GM18517 (cell line): ENCODE data around the gene STK32B.
"Not testable (repeated sequence)": the region's sequence is repeated elsewhere in the genome, so short reads cannot be mapped to it uniquely, and the experiment has no call there.

Experiments
- ATAC-seq: cut with Tn5 transposase; IDR thresholded peaks from one replicate; pipeline ENCODE4 v1.9.1; 2021; ENCODE audit warnings: mild to moderate bottlenecking, moderate library complexity; ENCODE audit not compliant: unreplicated experiment

The STK32B gene

GRCh38 chr4:5423670-5424069 is 372.4 kb downstream of the STK32B start:
- no peak for ATAC-seq

GRCh38 chr4:5424211-5424610 is 372.9 kb downstream of the STK32B start:
- no peak for ATAC-seq

- no peak for ATAC-seq
Measured at GRCh38 chr4:5424901-5425300, 373.6 kb downstream of the STK32B start.

- ATAC-seq = no peak
Measured at GRCh38 chr4:5429747-5430146, 378.5 kb downstream of the STK32B start.

GRCh38 chr4:5433196-5433595 is 381.9 kb downstream of the STK32B start:
- ATAC-seq = no peak

- no peak for ATAC-seq
Measured at GRCh38 chr4:5435201-5435600, 383.9 kb downstream of the STK32B start.

- no peak for ATAC-seq
Measured at GRCh38 chr4:5435823-5436222, 384.5 kb downstream of the STK32B start.

- ATAC-seq = not testable (repeated sequence)
Measured at GRCh38 chr4:5443976-5444802, 392.9 kb downstream of the STK32B start.

GRCh38 chr4:5444918-5445517 is 393.7 kb downstream of the STK32B start:
- no peak for ATAC-seq

- no peak for ATAC-seq
Measured at GRCh38 chr4:5446595-5447226, 395.4 kb downstream of the STK32B start.

- ATAC-seq = no peak
Measured at GRCh38 chr4:5447755-5448154, 396.5 kb downstream of the STK32B start.

- no peak for ATAC-seq
Measured at GRCh38 chr4:5448221-5448620, 396.9 kb downstream of the STK32B start.

- no peak for ATAC-seq
Measured at GRCh38 chr4:5451243-5451642, 400.0 kb downstream of the STK32B start.

- ATAC-seq = no peak
Measured at GRCh38 chr4:5452156-5452555, 400.9 kb downstream of the STK32B start.

GRCh38 chr4:5455003-5455585 is 403.8 kb downstream of the STK32B start:
- no peak for ATAC-seq

GRCh38 chr4:5456296-5456845 is 405.1 kb downstream of the STK32B start:
- ATAC-seq = no peak

GRCh38 chr4:5458676-5459075 is 407.4 kb downstream of the STK32B start:
- ATAC-seq = no peak

- no peak for ATAC-seq
Measured at GRCh38 chr4:5459236-5459635, 408.0 kb downstream of the STK32B start.

GRCh38 chr4:5460106-5460801 is 409.0 kb downstream of the STK32B start:
- ATAC-seq = no peak

- no peak for ATAC-seq
Measured at GRCh38 chr4:5461477-5461876, 410.2 kb downstream of the STK32B start.
